Measurements from ENCODE around the gene FCER1A. TPM values are rescaled to one million over a fixed set of nuclear protein-coding genes. Genes with fewer than 3 reads are reported as not detected.

Gene FCER1A
- total RNA-seq, 2 experiments from 2014 or later = not detected

- no peaks in the 10 kb centered on the region for H3K4me1 Mint-ChIP-seq (ENCODE audit: low read depth)
- DNase-seq (no peak), ATAC-seq (no peak)
- H3K36me3 Mint-ChIP-seq (ENCODE audit: low read depth) = no peaks in the 10 kb centered on the region
- ChIA-PET POLR2A (interaction anchor here (0.5 kb wide), 1 partner anchor 663 kb away, joined by 3 read pairs; no protein-coding TSS in a partner anchor), CTCF (no interaction called here)
- H3K27me3 Mint-ChIP-seq = peaks cover 15% of the 10 kb centered on the region
- intact Hi-C loops (cut with micrococcal nuclease) = no loop called here
- no peak overlapping the region for H3K27ac Mint-ChIP-seq
- no peaks in the 10 kb centered on the region for H3K9me3 Mint-ChIP-seq
- TF ChIP-seq CTCF (IDR thresholded peaks at IDR 0.05) = no peak
- no peak overlapping the region for H3K4me3 Mint-ChIP-seq
Observed at GRCh38 chr1:159318784-159319551, 16.8 kb downstream of the FCER1A start.

GRCh38 chr1:159334797-159335196 is 32.7 kb downstream of the FCER1A start:
- no peak overlapping the region for H3K27ac Mint-ChIP-seq

GRCh38 chr1:159338018-159338417 is 35.9 kb downstream of the FCER1A start:
- Mint-ChIP-seq H3K27me3 (peaks cover 7% of the 10 kb centered on the region), H3K27ac (no peak overlapping the region), H3K4me1 (ENCODE audit: low read depth) (no peaks in the 10 kb centered on the region), H3K9me3 (no peaks in the 10 kb centered on the region), H3K4me3 (no peak overlapping the region), H3K36me3 (ENCODE audit: low read depth) (no peaks in the 10 kb centered on the region)
- intact Hi-C loops (cut with micrococcal nuclease) = no loop called here
- ATAC-seq (no peak), DNase-seq (no peak)
- POLR2A ChIA-PET = no interaction called here
- CTCF ChIA-PET = no interaction called here
- TF ChIP-seq CTCF (IDR thresholded peaks at IDR 0.05) = no peak

More at GRCh38 chr1:159334797-159335196, 32.7 kb downstream of the FCER1A start:
- H3K36me3 Mint-ChIP-seq (ENCODE audit: low read depth) = no peaks in the 10 kb centered on the region
- DNase-seq (no peak), ATAC-seq (no peak)
- intact Hi-C loops (cut with micrococcal nuclease) = no loop called here
- no peak for TF ChIP-seq CTCF (IDR thresholded peaks at IDR 0.05)
- ChIA-PET POLR2A (no interaction called here), CTCF (no interaction called here)
- H3K4me3 Mint-ChIP-seq = no peak overlapping the region
- H3K4me1 Mint-ChIP-seq (ENCODE audit: low read depth) = no peaks in the 10 kb centered on the region
- peaks cover 5% of the 10 kb centered on the region for H3K27me3 Mint-ChIP-seq
- H3K9me3 Mint-ChIP-seq = no peaks in the 10 kb centered on the region

- TF ChIP-seq CTCF (IDR thresholded peaks at IDR 0.05) = no peak
- POLR2A ChIA-PET = no interaction called here
- Mint-ChIP-seq H3K27ac (no peak overlapping the region), H3K36me3 (ENCODE audit: low read depth) (no peaks in the 10 kb centered on the region), H3K9me3 (no peaks in the 10 kb centered on the region), H3K4me1 (ENCODE audit: low read depth) (no peaks in the 10 kb centered on the region), H3K27me3 (peaks cover 5% of the 10 kb centered on the region), H3K4me3 (no peak overlapping the region)
- no peak for DNase-seq
- ATAC-seq = no peak
- intact Hi-C loops (cut with micrococcal nuclease) = no loop called here
- CTCF ChIA-PET = no interaction called here
Observed at GRCh38 chr1:159339536-159339935, 37.4 kb downstream of the FCER1A start.

- no peak for TF ChIP-seq CTCF (IDR thresholded peaks at IDR 0.05)
- no peak for ATAC-seq
- POLR2A ChIA-PET = no interaction called here
- Mint-ChIP-seq H3K4me3 (no peak overlapping the region), H3K4me1 (ENCODE audit: low read depth) (no peaks in the 10 kb centered on the region), H3K27ac (no peak overlapping the region), H3K9me3 (no peaks in the 10 kb centered on the region), H3K27me3 (peaks cover 12% of the 10 kb centered on the region), H3K36me3 (ENCODE audit: low read depth) (no peaks in the 10 kb centered on the region)
- DNase-seq = no peak
- intact Hi-C loops (cut with micrococcal nuclease) = no loop called here
- CTCF ChIA-PET = no interaction called here
Observed at GRCh38 chr1:159341736-159342135, 39.6 kb downstream of the FCER1A start.

All from activated CD8-positive, alpha-beta T cell treated with anti-CD3 and anti-CD28 coated beads for 36 hours (primary cell).